ENCODE measurements around the gene ZNF609.
A peak's percentile ranks its signal among the peaks of the same experiment; 100 is the strongest.

DNA sequence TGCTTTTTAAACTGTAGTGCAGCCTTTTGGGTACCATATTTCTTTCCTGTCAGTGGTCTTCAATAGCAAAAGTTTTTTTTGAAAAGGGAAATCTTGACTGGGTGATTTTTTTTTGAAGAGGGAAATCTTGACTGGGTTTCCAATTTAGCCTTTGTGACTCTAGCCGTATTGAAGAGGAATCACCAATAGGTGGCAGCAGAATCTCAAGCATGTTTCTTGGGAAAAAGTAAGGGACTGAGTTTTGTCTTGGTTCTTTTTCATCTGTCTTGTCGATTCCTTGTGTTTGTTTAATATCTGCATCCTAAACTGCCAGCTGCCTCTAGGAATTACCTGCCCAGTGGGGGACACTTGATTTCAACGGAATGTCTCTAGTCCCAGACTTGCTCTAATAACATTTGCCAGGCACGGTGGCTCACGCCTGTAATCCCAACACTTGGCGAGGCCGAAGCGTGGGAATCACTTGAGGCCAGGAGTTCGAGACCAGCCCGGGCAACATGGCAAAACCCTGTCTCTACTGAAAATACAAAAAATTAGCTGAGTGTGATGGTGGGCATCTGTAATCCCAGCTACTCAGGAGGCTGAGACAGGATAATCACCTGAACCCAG, 225.9 kb downstream of the ZNF609 start:
- TF ChIP-seq, protein P1, sequence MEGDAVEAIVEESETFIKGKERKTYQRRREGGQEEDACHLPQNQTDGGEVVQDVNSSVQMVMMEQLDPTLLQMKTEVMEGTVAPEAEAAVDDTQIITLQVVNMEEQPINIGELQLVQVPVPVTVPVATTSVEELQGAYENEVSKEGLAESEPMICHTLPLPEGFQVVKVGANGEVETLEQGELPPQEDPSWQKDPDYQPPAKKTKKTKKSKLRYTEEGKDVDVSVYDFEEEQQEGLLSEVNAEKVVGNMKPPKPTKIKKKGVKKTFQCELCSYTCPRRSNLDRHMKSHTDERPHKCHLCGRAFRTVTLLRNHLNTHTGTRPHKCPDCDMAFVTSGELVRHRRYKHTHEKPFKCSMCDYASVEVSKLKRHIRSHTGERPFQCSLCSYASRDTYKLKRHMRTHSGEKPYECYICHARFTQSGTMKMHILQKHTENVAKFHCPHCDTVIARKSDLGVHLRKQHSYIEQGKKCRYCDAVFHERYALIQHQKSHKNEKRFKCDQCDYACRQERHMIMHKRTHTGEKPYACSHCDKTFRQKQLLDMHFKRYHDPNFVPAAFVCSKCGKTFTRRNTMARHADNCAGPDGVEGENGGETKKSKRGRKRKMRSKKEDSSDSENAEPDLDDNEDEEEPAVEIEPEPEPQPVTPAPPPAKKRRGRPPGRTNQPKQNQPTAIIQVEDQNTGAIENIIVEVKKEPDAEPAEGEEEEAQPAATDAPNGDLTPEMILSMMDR (IDR thresholded peaks at IDR 0.05), result peak; percentile 39 to 82 (median 79)
- no peak for TF ChIP-seq POLR2A (IDR thresholded peaks at IDR 0.05)
- no peak for TF ChIP-seq POLR2AphosphoS5 (IDR thresholded peaks at IDR 0.05; ENCODE audit: insufficient read depth in 1 of 2, low read depth in 1 of 2)
